HG02759 (cell line): ENCODE data around the gene C2orf68.
A peak's percentile ranks its signal among the peaks of the same experiment; 100 is the strongest.
"Not testable (repeated sequence)": the region's sequence is repeated elsewhere in the genome, so short reads cannot be mapped to it uniquely, and the experiment has no call there.

Experiments
- ATAC-seq: cut with Tn5 transposase; IDR thresholded peaks from one replicate; pipeline ENCODE4 v1.9.1; 2021; ENCODE audit warnings: mild to moderate bottlenecking, moderate library complexity; ENCODE audit not compliant: unreplicated experiment

Gene C2orf68

GRCh38 chr2:85599468-85600234 is 12.2 kb downstream of the C2orf68 start:
- no peak for ATAC-seq

GRCh38 chr2:85598594-85599340 is 13.1 kb downstream of the C2orf68 start:
- ATAC-seq, result no peak

- ATAC-seq, result no peak
These were observed 14.6 kb downstream of the C2orf68 start for GRCh38 chr2:85597241-85597640.

- ATAC-seq, result no peak
These were observed 15.3 kb downstream of the C2orf68 start for GRCh38 chr2:85596486-85597143.

- peak; percentile 9 for ATAC-seq
These were observed 15.9 kb downstream of the C2orf68 start for GRCh38 chr2:85596026-85596333.

GRCh38 chr2:85595301-85596025 is 16.4 kb downstream of the C2orf68 start, which contains the start of gene RNF181:
RNF181 (plus strand) TSS chr2:85595745; CDS start chr2:85595764, 19 bp downstream.
- ATAC-seq, result peak; percentile 99

- no peak for ATAC-seq
These were observed 17.1 kb downstream of the C2orf68 start for GRCh38 chr2:85594715-85595300.

GRCh38 chr2:85593023-85593422 is 18.8 kb downstream of the C2orf68 start:
- ATAC-seq, result no peak

- not testable (repeated sequence) for ATAC-seq
These were observed 19.6 kb downstream of the C2orf68 start for GRCh38 chr2:85592299-85592698.

GRCh38 chr2:85591563-85591962 is 20.3 kb downstream of the C2orf68 start:
- ATAC-seq, result no peak

GRCh38 chr2:85590950-85591349 is 20.9 kb downstream of the C2orf68 start:
- ATAC-seq, result no peak

- ATAC-seq, result no peak
These were observed 21.7 kb downstream of the C2orf68 start for GRCh38 chr2:85589982-85590791.

GRCh38 chr2:85589181-85589580 is 22.7 kb downstream of the C2orf68 start:
- no peak for ATAC-seq

GRCh38 chr2:85588645-85589044 is 23.2 kb downstream of the C2orf68 start:
- no peak for ATAC-seq

- ATAC-seq, result no peak
These were observed 23.6 kb downstream of the C2orf68 start for GRCh38 chr2:85588236-85588635.

GRCh38 chr2:85585781-85586105 is 26.1 kb downstream of the C2orf68 start:
- ATAC-seq, result no peak

GRCh38 chr2:85584857-85585780 is 26.7 kb downstream of the C2orf68 start:
- ATAC-seq, result peak; percentile 34

GRCh38 chr2:85584354-85584856 is 27.5 kb downstream of the C2orf68 start, which contains the start of gene VAMP5:
VAMP5 (plus strand) TSS chr2:85584431; CDS start chr2:85584491, 60 bp downstream.
- peak; percentile 77 for ATAC-seq
